ENCODE results near the gene SOWAHB.

SOWAHB gene

GRCh38 chr4:76897536-76898384 lies at the start of gene SOWAHB:
Gene SOWAHB (minus strand): TSS chr4:76898144. CDS start chr4:76897849, 295 bp downstream.
- DNase-seq (ENCODE audit: low read depth in 2 of 3, low spot score in 2 of 3) = no peak

GRCh38 chr4:76947369-76947768 lies 49.4 kb upstream of the SOWAHB start:
- no peak for DNase-seq (ENCODE audit: low read depth in 2 of 3, low spot score in 2 of 3)

GRCh38 chr4:76943790-76944189 lies 45.8 kb upstream of the SOWAHB start:
- no peak for DNase-seq (ENCODE audit: low read depth in 2 of 3, low spot score in 2 of 3)

- DNase-seq (ENCODE audit: low read depth in 2 of 3, low spot score in 2 of 3) = no peak
Measured at GRCh38 chr4:76943129-76943620, 45.2 kb upstream of the SOWAHB start.

GRCh38 chr4:76939184-76939583 lies 41.2 kb upstream of the SOWAHB start:
- no peak for DNase-seq (ENCODE audit: low read depth in 2 of 3, low spot score in 2 of 3)

- DNase-seq (ENCODE audit: low read depth in 2 of 3, low spot score in 2 of 3) = no peak
Measured at GRCh38 chr4:76931576-76932276, 33.8 kb upstream of the SOWAHB start.

GRCh38 chr4:76931087-76931486 lies 33.1 kb upstream of the SOWAHB start:
- no peak for DNase-seq (ENCODE audit: low read depth in 2 of 3, low spot score in 2 of 3)

GRCh38 chr4:76930685-76931084 lies 32.7 kb upstream of the SOWAHB start:
- no peak for DNase-seq (ENCODE audit: low read depth in 2 of 3, low spot score in 2 of 3)

- no peak for DNase-seq (ENCODE audit: low read depth in 2 of 3, low spot score in 2 of 3)
Measured at GRCh38 chr4:76926841-76927240, 28.9 kb upstream of the SOWAHB start.

GRCh38 chr4:76923619-76924357 lies 25.8 kb upstream of the SOWAHB start:
- DNase-seq (ENCODE audit: low read depth in 2 of 3, low spot score in 2 of 3) = no peak

- DNase-seq (ENCODE audit: low read depth in 2 of 3, low spot score in 2 of 3) = no peak
Measured at GRCh38 chr4:76920715-76921114, 22.8 kb upstream of the SOWAHB start.

GRCh38 chr4:76909711-76910110 lies 11.8 kb upstream of the SOWAHB start:
- no peak for DNase-seq (ENCODE audit: low read depth in 2 of 3, low spot score in 2 of 3)

- no peak for DNase-seq (ENCODE audit: low read depth in 2 of 3, low spot score in 2 of 3)
Measured at GRCh38 chr4:76905521-76905920, 7.6 kb upstream of the SOWAHB start.

GRCh38 chr4:76904646-76905190 lies 6.8 kb upstream of the SOWAHB start:
- no peak for DNase-seq (ENCODE audit: low read depth in 2 of 3, low spot score in 2 of 3)

GRCh38 chr4:76902233-76902890 lies 4.4 kb upstream of the SOWAHB start:
- no peak for DNase-seq (ENCODE audit: low read depth in 2 of 3, low spot score in 2 of 3)

- DNase-seq (ENCODE audit: low read depth in 2 of 3, low spot score in 2 of 3) = no peak
Measured at GRCh38 chr4:76898949-76899645, 1.2 kb upstream of the SOWAHB start.

GRCh38 chr4:76898385-76898692 lies 395 bp upstream of the SOWAHB start:
- DNase-seq (ENCODE audit: low read depth in 2 of 3, low spot score in 2 of 3) = no peak

- peak in 1 of 3 experiments; percentile 19 for DNase-seq (ENCODE audit: low read depth in 2 of 3, low spot score in 2 of 3)
Measured at GRCh38 chr4:76896614-76897535, 1.1 kb downstream of the SOWAHB start.

- no peak for DNase-seq (ENCODE audit: low read depth in 2 of 3, low spot score in 2 of 3)
Measured at GRCh38 chr4:76896048-76896447, 1.9 kb downstream of the SOWAHB start.

Measured in activated CD8-positive, alpha-beta memory T cell treated with anti-CD3 and anti-CD28 coated beads for 48 hours (primary cell).